HepG2 (cell line): ENCODE measurements around the gene SERTAD1. TPM values are rescaled to one million over a fixed set of nuclear protein-coding genes. Genes with fewer than 3 reads are reported as not detected.

Experiments used
- ATAC-seq: fragments of 200-7000 bp; cut with Tn5 transposase; 3 replicates; pipeline ENCODE4 v1.9.1; 2020; ENCODE audit warnings: mild to moderate bottlenecking, moderate library complexity
- BruUV-seq: library from RNA; stranded (reverse); fragments of 400-500 nt; replicated peaks from 2 replicates; lab custom pipeline; 2021; lab: Mats Ljungman, UMichigan
- CTCF ChIA-PET: fragments of 300-600 bp; formaldehyde crosslinking; extraction: SDS; loops from one replicate; lab custom pipeline; 2021; ENCODE audit warnings: low total read pairs, inconsistent platforms, low intra/inter-chr PET ratio; lab: Yijun Ruan, JAX
- POLR2A ChIA-PET: fragments of 350-600 bp; sonication (Branson Sonifier 250); formaldehyde crosslinking; loops from one replicate; lab custom pipeline; 2020; ENCODE audit warnings: antibody characterized with exemption, inconsistent platforms; lab: Yijun Ruan, JAX
- DNase-seq: peaks from one replicate; pipeline ENCODE4 v3.0.0-alpha.2; 2015; ENCODE audit warnings: low spot score
- FAIRE-seq: peaks from 3 replicates; lab custom pipeline; 2011; peaks lifted over from hg19 to GRCh38; lab: Jason Lieb, UNC
- H2AFZ ChIP-seq: one replicate; pipeline ENCODE4 v1.6.1; 2011; ENCODE audit warnings: low read length, inconsistent platforms
- H3K27ac ChIP-seq: fragments of 300-600 bp; 3 replicates; pipeline ENCODE4 v1.8.0; 2011; ENCODE audit warnings: mixed run types, mild to moderate bottlenecking, mixed read lengths, low read length, inconsistent platforms; ENCODE audit not compliant: insufficient read depth; ENCODE audit errors: extremely low read length
- H3K27me3 ChIP-seq, 2 experiments: fragments of 200-600 bp in 1 of 2; 2 replicates in 1 of 2; 3 replicates in 1 of 2; pipeline versions ENCODE4 v1.6.0 to v1.8.0; 2011; ENCODE audit warnings: low read length in 2 of 2, mild to moderate bottlenecking in 2 of 2, moderate library complexity in 2 of 2, inconsistent platforms in 1 of 2; ENCODE audit not compliant: insufficient read depth in 2 of 2, control insufficient read depth in 1 of 2
- H3K36me3 ChIP-seq, 2 experiments: fragments of 200-600 bp in 1 of 2; replicated peaks in 1 of 2; 2 replicates in 1 of 2; 3 replicates in 1 of 2; pipeline versions ENCODE4 v1.5.1 to v1.8.0; 2011; ENCODE audit warnings: low read length in 2 of 2, inconsistent platforms in 1 of 2; ENCODE audit not compliant: insufficient read depth in 2 of 2, control insufficient read depth in 1 of 2
- H3K4me1 ChIP-seq: 2 replicates; pipeline ENCODE4 v1.5.1; 2012; ENCODE audit warnings: low read length, inconsistent platforms; ENCODE audit not compliant: insufficient read depth
- H3K4me2 ChIP-seq: 2 replicates; pipeline ENCODE4 v1.6.0; 2011; ENCODE audit warnings: low read depth, low read length, inconsistent platforms
- H3K4me3 ChIP-seq, 3 experiments: fragments of 200-600 bp in 1 of 3; sonication (generic), shearing (Covaris generic) in 1 of 3; replicated peaks in 1 of 3; 2 replicates each; pipeline ENCODE4 v1.5.1; 2011 to 2016; ENCODE audit warnings: low read length in 3 of 3, inconsistent platforms in 2 of 3, low read depth in 2 of 3, mild to moderate bottlenecking in 2 of 3, control low read depth in 1 of 3, mixed read lengths in 1 of 3; ENCODE audit not compliant: insufficient read depth in 1 of 3
- H3K79me2 ChIP-seq: one replicate; pipeline ENCODE4 v1.6.1; 2011; ENCODE audit warnings: low read length, inconsistent platforms; ENCODE audit not compliant: insufficient read depth
- H3K9ac ChIP-seq: 2 replicates; pipeline ENCODE4 v1.6.0; 2011; ENCODE audit warnings: mild to moderate bottlenecking, low read depth, low read length, inconsistent platforms; ENCODE audit not compliant: insufficient read depth
- H3K9me3 ChIP-seq: 2 replicates; pipeline ENCODE4 v1.5.1; 2012; ENCODE audit warnings: mild to moderate bottlenecking, low read length
- H4K20me1 ChIP-seq: 2 replicates; pipeline ENCODE4 v1.6.0; 2011; ENCODE audit warnings: inconsistent platforms, mild to moderate bottlenecking, low read length, moderate library complexity; ENCODE audit not compliant: insufficient read depth
- ESRRA ChIP-seq: sonication (generic); formaldehyde crosslinking; IDR thresholded peaks from 2 replicates; pipeline ENCODE4 v1.5.1; 2020; ENCODE audit warnings: mild to moderate bottlenecking, low read depth, missing genetic modification reagents
- NKX3-1 ChIP-seq: sonication (generic); formaldehyde crosslinking; IDR thresholded peaks from 2 replicates; pipeline ENCODE4 v1.5.0; 2020; ENCODE audit warnings: missing genetic modification reagents
- NR2F6 ChIP-seq, 2 experiments: IDR thresholded peaks; 2 replicates each; pipeline ENCODE4 v1.6.1; 2016; ENCODE audit warnings: antibody characterized with exemption in 1 of 2, mild to moderate bottlenecking in 1 of 2
- PRMT3 ChIP-seq: sonication (generic); formaldehyde crosslinking; IDR thresholded peaks from 2 replicates; pipeline ENCODE4 v1.8.1; 2022; ENCODE audit warnings: low read depth, mild to moderate bottlenecking, moderate library complexity, missing genetic modification reagents, borderline replicate concordance
- SALL1 ChIP-seq: sonication (generic); formaldehyde crosslinking; IDR thresholded peaks from 2 replicates; pipeline ENCODE4 v1.8.0; 2022; ENCODE audit warnings: mild to moderate bottlenecking, missing genetic modification reagents
- SMARCC2 ChIP-seq: fragments of 450-650 bp; IDR thresholded peaks from 2 replicates; pipeline ENCODE4 v1.6.1; 2017; ENCODE audit warnings: antibody characterized with exemption, mild to moderate bottlenecking
- TARDBP ChIP-seq: sonication (generic); formaldehyde crosslinking; IDR thresholded peaks from 2 replicates; pipeline ENCODE4 v1.8.0; 2022; ENCODE audit warnings: mild to moderate bottlenecking, missing genetic modification reagents
- TOPORS ChIP-seq: sonication (generic); formaldehyde crosslinking; IDR thresholded peaks from 2 replicates; pipeline ENCODE4 v1.8.0; 2023; ENCODE audit warnings: mild to moderate bottlenecking, missing genetic modification reagents
- ZBTB14 ChIP-seq: sonication (generic); formaldehyde crosslinking; IDR thresholded peaks from 2 replicates; pipeline ENCODE4 v1.4.0; 2020; ENCODE audit warnings: missing genetic modification reagents
- ZBTB43 ChIP-seq: sonication (generic); formaldehyde crosslinking; conservative IDR thresholded peaks from 2 replicates; pipeline ENCODE4 v1.4.0; 2020; ENCODE audit warnings: missing genetic modification reagents
- ZNF180 ChIP-seq: sonication (generic); formaldehyde crosslinking; IDR thresholded peaks from 2 replicates; pipeline ENCODE4 v1.4.0; 2020; ENCODE audit warnings: low read depth, missing genetic modification reagents, borderline replicate concordance
- ZNF282 ChIP-seq: fragments of 450-650 bp; IDR thresholded peaks from 2 replicates; pipeline ENCODE4 v1.6.1; 2018; ENCODE audit not compliant: partially characterized antibody
- ZNF639 ChIP-seq: conservative IDR thresholded peaks from 2 replicates; pipeline ENCODE4 v1.6.1; 2018; ENCODE audit warnings: missing genetic modification reagents
- ZNF790 ChIP-seq: sonication (generic); formaldehyde crosslinking; IDR thresholded peaks from 2 replicates; pipeline ENCODE4 v1.8.0; 2022; ENCODE audit warnings: missing genetic modification reagents, mild to moderate bottlenecking, borderline replicate concordance
- WGBS: methylation state at CpG from one replicate; pipeline ENCODE4 v1.1.6; 2017; ENCODE audit warnings: low lambda C conversion rate; 5-methylcytosine and 5-hydroxymethylcytosine counted together
- in situ Hi-C: cut with HindIII; loops from 2 replicates; pipeline ENCODE4 v1.10.0; 2017; ENCODE audit warnings: low pct_unique_long_range_greater_than_20kb; ENCODE audit not compliant: extremely low pct_ligation_motif_present
- intact Hi-C: fragments of 100-400 bp; cut with micrococcal nuclease; formaldehyde crosslinking; loops from one replicate; pipeline ENCODE4 v1.10.0; 2022; ENCODE audit not compliant: unreplicated experiment
- polyA plus RNA-seq, 8 experiments: library from polyadenylated mRNA; depleted of rRNA in 3 of 8; stranded (reverse) in 7 of 8; unstranded in 1 of 8; fragments of >200 nt; fragmentation: Illumina TruSeq in 4 of 8; extraction: Trizol in 4 of 8; gene quantifications; 2 replicates each; pipeline versions ENCODE4 v1.2.1 to v1.2.3, GENCODE V29; 2011 to 2016; ENCODE audit warnings: low read depth in 4 of 8, missing spikeins in 1 of 8, mixed read lengths in 1 of 8; ENCODE audit not compliant: insufficient read depth in 1 of 8
- total RNA-seq, 5 experiments: library from RNA; depleted of rRNA; stranded (reverse); fragments of >200 nt; fragmentation: Illumina TruSeq; extraction: Trizol; gene quantifications; 2 replicates each; pipeline ENCODE4 v1.2.3, GENCODE V29; 2016; ENCODE audit warnings: low read depth in 1 of 5

The SERTAD1 gene
- total and polyA plus RNA-seq, 2 of the 13 experiments (the other 11 are each of a cell fraction or from before 2014, with no cell fraction given), result 4.3 to 4.5 TPM

GRCh38 chr19:40457048-40457447 is 31.3 kb upstream of the SERTAD1 start:
- POLR2A ChIA-PET, result no interaction called here

More at GRCh38 chr19:40457048-40457447, 31.3 kb upstream of the SERTAD1 start:
- no peak for FAIRE-seq
- BruUV-seq, result no TSS peak
- no peak for TF ChIP-seq ESRRA (CRISPR knock-in tag)
- TF ChIP-seq TOPORS (CRISPR knock-in tag), result no peak
- TF ChIP-seq TARDBP (CRISPR knock-in tag), result no peak
- no peak for TF ChIP-seq PRMT3 (CRISPR knock-in tag)
- TF ChIP-seq ZNF790 (CRISPR knock-in tag), result no peak
- TF ChIP-seq NKX3-1 (CRISPR knock-in tag), result no peak
- no peak for TF ChIP-seq ZNF282
- no peak for TF ChIP-seq ZNF639 (CRISPR knock-in tag)
- TF ChIP-seq NR2F6 (IDR thresholded peaks at IDR 0.05), result no peak
- TF ChIP-seq NR2F6 (CRISPR knock-in tag; IDR thresholded peaks at IDR 0.05), result no peak
- TF ChIP-seq SMARCC2, result no peak
- no peak for TF ChIP-seq ZBTB43 (CRISPR knock-in tag)
- no peak for TF ChIP-seq SALL1 (CRISPR knock-in tag)
- no peak for TF ChIP-seq ZNF180 (CRISPR knock-in tag)
- TF ChIP-seq ZBTB14 (CRISPR knock-in tag), result no peak
- TF ChIP-seq, all 625 proteins: peak for 0
- Histone ChIP-seq H3K27ac (no peak overlapping the region), H3K9ac (no peak overlapping the region), H3K27me3 (no peaks in the 10 kb centered on the region), H3K4me3 (no peak overlapping the region), H3K9me3 (no peaks in the 10 kb centered on the region), H3K36me3 (0 out of 5 replicates have a peak, but pooled peaks cover 0 to 2% of the 10 kb centered on the region in 2 experiments), H3K4me2 (no peak overlapping the region), H3K4me1 (peaks cover 31% of the 10 kb centered on the region), H4K20me1 (no peaks in the 10 kb centered on the region), H3K79me2 (no peaks in the 10 kb centered on the region), H2AFZ (no peak overlapping the region)
- DNase-seq, result no peak
- CTCF ChIA-PET, result no interaction called here
- 98% methylated on average over 5 of the region's 5 CpGs for WGBS
- intact Hi-C loops (no loop called here), in situ Hi-C loops (no loop called here)
- ATAC-seq, result no peak
